GM12873 (cell line): ENCODE measurements around the gene CAMK1D.

Source experiments
- TF ChIP-seq, protein P1 (sequence below): IDR thresholded peaks from 2 replicates; pipeline ENCODE4 v1.5.1; 2012; ENCODE audit warnings: low read depth, mild to moderate bottlenecking, moderate library complexity, low read length, control low read depth; ENCODE audit not compliant: insufficient read depth; ENCODE audit errors: missing control alignments

The CAMK1D gene

DNA sequence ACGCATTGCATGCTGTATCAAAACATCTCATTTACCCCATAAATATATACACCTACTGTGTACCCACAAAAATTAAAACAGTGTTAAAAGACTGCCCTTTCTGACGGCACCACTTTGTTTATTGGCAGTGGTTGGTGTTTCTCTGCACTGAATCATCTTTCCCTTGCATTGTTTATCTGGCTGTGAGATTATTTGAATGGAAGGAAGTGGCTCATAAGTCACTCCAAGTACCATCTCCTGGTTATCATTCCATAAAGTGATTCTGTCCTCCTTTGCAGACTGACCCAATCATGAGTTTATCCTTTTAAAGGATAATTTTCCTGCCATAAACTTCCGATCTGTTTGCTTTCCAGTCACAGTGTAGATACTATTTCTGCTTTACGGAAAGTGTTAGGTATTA lies 183.8 kb downstream of the CAMK1D start:
- TF ChIP-seq, protein P1, sequence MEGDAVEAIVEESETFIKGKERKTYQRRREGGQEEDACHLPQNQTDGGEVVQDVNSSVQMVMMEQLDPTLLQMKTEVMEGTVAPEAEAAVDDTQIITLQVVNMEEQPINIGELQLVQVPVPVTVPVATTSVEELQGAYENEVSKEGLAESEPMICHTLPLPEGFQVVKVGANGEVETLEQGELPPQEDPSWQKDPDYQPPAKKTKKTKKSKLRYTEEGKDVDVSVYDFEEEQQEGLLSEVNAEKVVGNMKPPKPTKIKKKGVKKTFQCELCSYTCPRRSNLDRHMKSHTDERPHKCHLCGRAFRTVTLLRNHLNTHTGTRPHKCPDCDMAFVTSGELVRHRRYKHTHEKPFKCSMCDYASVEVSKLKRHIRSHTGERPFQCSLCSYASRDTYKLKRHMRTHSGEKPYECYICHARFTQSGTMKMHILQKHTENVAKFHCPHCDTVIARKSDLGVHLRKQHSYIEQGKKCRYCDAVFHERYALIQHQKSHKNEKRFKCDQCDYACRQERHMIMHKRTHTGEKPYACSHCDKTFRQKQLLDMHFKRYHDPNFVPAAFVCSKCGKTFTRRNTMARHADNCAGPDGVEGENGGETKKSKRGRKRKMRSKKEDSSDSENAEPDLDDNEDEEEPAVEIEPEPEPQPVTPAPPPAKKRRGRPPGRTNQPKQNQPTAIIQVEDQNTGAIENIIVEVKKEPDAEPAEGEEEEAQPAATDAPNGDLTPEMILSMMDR, result no peak

DNA sequence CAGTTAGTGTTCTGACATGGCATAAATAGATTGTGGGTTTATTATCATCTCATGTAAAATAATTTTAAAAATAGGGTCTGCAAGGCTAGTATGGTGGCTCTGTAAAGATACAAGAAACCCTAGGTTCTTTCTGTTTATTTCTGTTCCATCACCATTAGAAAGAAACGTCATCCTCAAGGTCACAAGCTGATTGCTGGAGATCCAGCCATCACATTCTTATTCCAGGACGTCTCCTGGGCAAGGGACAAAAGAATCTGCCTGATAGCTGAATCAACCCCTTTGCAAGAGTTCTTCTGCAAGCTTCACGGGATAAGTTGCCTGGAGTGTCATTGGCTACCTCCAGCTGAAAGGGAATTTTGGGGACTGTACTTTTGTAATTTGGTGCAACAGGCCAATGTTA lies 184.4 kb downstream of the CAMK1D start:
- TF ChIP-seq, protein P1, result no peak

DNA sequence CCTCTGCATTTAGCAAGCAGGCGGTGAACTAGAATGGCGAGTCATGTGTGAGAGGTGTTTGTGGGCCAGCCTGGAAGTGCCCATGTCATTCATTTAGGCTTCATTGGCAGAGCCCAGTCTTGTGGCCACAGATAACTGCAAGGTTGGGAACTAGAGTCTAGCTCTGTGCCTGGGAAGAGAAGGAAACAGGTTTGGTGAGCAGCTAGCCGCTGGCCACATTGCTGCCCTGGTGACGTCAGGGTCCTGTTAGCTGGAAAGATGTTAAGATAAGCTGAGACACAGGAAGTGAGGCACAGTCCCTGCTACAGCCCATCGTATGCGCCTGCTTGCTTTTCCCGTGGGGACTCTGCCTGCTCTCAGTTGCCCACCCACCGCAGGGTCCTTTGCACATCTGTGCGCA lies 185.5 kb downstream of the CAMK1D start:
- TF ChIP-seq, protein P1, result no peak

DNA sequence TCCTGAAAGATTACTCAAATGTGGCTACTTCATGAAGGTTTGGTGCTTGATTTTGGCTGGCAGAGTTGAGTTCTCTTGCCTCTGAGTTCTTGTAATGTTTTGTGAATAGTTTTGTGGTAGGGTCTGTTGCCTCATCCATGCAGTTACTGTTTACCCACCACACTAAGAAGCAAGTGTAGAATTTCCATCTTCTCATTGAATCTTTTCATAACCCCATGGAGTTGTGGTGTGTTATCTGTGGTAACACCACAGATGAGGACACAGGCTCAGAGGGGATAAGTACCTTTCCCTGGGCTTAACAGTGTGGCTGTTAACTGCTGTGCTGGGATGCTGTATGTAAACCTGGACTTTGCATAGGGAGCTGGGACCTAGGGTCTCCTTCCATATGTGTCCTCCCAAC lies 186.3 kb downstream of the CAMK1D start:
- TF ChIP-seq, protein P1, result no peak

DNA sequence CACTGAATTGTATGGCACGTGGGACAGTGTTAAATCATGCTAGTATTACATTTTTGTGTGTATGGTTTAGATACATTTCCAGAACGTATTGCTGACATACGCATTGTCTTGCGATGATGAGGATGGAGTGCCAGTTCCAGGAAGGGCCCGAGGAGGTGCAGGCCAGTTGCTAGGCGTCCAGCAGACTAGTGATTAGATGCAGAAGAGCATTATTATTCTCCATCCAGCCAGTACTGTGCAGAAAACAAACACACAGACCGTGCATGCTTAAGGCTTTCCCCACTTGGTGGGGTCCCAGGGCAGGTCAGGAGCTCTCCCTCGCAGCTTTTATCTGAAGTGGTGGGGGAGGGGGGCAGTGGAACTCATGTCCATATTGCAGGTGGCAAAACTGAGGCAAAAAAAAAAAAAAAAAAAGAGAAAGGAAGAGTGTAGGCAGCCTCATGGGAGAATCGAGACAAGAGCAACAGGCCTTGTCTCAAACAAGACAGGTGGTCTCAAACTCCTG lies 189.2 kb downstream of the CAMK1D start:
- TF ChIP-seq, protein P1, result no peak

DNA sequence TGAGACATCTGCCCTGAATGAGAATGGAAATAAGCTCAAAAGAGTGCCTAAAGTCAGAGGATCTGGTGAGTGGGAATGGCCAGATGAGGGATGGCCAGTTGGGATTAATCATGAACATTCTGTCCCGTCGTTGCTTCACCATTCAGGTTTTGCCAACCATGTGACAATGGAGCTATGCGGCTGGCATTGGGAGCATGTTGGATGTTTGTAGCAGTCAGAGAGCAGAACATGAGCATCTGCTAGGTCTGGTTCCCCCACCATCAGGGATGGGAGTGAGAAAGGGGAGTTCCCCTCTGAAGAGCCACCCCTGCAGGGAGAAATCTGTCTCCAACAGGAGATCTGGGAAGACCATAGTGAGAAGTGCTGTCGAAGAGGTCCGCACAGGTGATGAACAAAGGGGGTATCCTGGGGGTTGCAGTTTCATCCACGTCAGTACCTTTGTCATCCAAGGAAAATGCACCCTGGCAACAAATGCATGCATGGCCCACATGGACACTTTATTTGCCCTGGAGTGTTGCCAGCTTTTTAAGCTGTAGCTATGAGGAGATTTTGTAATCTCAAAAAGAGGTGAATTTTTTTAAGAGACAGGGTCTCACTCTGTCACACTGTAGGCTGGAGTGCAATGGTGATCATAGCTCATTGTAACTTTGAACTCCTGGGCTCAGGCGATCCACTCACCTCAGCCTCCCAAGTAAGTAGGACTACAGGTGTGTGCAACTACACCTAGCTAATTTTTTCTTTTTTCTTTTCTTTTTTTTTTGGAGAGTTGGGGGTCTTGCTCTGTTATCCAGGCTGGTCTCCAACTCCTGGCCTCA lies 190.2 kb downstream of the CAMK1D start:
- TF ChIP-seq, protein P1, result no peak

DNA sequence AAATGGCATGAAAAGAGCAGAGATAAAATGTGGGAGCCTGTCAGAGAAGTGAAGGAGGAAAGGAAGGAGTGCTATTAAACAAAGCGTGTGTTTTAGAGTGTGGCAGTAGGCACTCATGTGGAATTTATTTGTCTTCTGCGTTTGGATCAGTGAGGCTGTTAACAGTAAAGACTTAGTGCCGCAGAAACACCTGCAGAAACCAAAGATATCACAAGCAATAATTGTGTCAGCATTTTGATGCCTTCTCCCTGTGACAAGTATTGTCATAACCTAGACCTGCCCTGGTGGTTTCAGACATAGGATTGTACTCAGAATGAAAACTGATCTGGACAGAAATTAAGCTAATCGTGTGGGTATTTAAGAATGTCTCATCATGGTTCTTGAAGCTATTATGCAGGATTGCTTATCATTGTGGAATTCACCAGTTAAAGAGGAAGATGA lies 191.0 kb downstream of the CAMK1D start:
- TF ChIP-seq, protein P1, result no peak
